Prostate gland (tissue), 2 donors: Measurements from ENCODE around the gene MCC. TPM values are rescaled to one million over a fixed set of nuclear protein-coding genes. Genes with fewer than 3 reads are reported as not detected.

ENCODE experiments used
- DNase-seq: peaks from one replicate; pipeline ENCODE4 v3.0.0-alpha.2; 2019; ENCODE audit warnings: low spot score
- H3K27ac ChIP-seq, 2 donors: fragments of 200-600 bp; sonication (generic); 2 replicates each; pipeline ENCODE4 v1.5.1; 2017 to 2019
- H3K27me3 ChIP-seq: fragments of 200-600 bp; sonication (generic); replicated peaks from 2 replicates; pipeline ENCODE4 v1.5.1; 2019; ENCODE audit not compliant: insufficient read depth
- H3K36me3 ChIP-seq, 2 donors: fragments of 200-600 bp; sonication (generic); 1 replicate in 1 of 2; 2 replicates in 1 of 2; pipeline versions ENCODE4 v1.5.1 to v1.8.1; 2017 to 2019
- H3K4me1 ChIP-seq: fragments of 200-600 bp; sonication (generic); replicated peaks from 2 replicates; pipeline ENCODE4 v1.5.1; 2019
- H3K4me3 ChIP-seq, 2 donors: fragments of 200-600 bp; sonication (generic); 2 replicates each; pipeline ENCODE4 v1.5.1; 2017 to 2019
- H3K9me3 ChIP-seq: fragments of 200-600 bp; sonication (generic); 2 replicates; pipeline ENCODE4 v1.5.1; 2017
- CTCF ChIP-seq, 4 experiments: fragments of 200-600 bp in 2 of 4; fragments of 450-650 bp in 2 of 4; sonication (generic) in 2 of 4; IDR thresholded peaks; 1 replicate in 3 of 4; 2 replicates in 1 of 4; pipeline ENCODE4 v1.5.1; 2016 to 2019; ENCODE audit warnings: antibody characterized with exemption in 4 of 4, mild to moderate bottlenecking in 2 of 4, moderate library complexity in 2 of 4
- POLR2A ChIP-seq: fragments of 450-650 bp; IDR thresholded peaks from one replicate; pipeline ENCODE4 v1.6.1; 2016; ENCODE audit warnings: antibody characterized with exemption, mild to moderate bottlenecking
- POLR2AphosphoS5 ChIP-seq: sonication (generic); formaldehyde crosslinking; IDR thresholded peaks from one replicate; pipeline ENCODE4 v1.6.1; 2017; ENCODE audit warnings: antibody characterized with exemption
- WGBS: methylation state at CpG from one replicate; pipeline ENCODE4 v1.1.5; 2018; 5-methylcytosine and 5-hydroxymethylcytosine counted together
- intact Hi-C: fragments of 100-400 bp; cut with DNase I; formaldehyde crosslinking; loops from one replicate; pipeline ENCODE4 v1.14.2; 2022
- total RNA-seq, 2 donors: library from RNA; depleted of rRNA; stranded (reverse); fragments of >200 nt; gene quantifications; one replicate each; pipeline ENCODE4 v1.1.0, GENCODE V29; 2016

MCC gene
- total RNA-seq, 2 donors from 2014 or later = 41.5 to 54.1 TPM

- no peaks in the 10 kb centered on the region for H3K4me1 ChIP-seq
- TF ChIP-seq POLR2A = no peak
- TF ChIP-seq CTCF (IDR thresholded peaks at IDR 0.05) = no peak
- no peak for TF ChIP-seq POLR2AphosphoS5
- H3K27ac ChIP-seq = peak overlapping the region in 1 of 2 donors; percentile 12
- H3K27me3 ChIP-seq = no peaks in the 10 kb centered on the region
- intact Hi-C loops = loop anchor here (10.0 kb wide), 1 partner anchor 252 kb away; no protein-coding TSS in a partner anchor
- WGBS = 69% methylated on average over 4 of the region's 4 CpGs
- no peaks in the 10 kb centered on the region for H3K9me3 ChIP-seq
- no peaks in the 10 kb centered on the region for H3K36me3 ChIP-seq
- no peak for DNase-seq
- no peak overlapping the region for H3K4me3 ChIP-seq
Measured at GRCh38 chr5:113042491-113043243, 445.6 kb downstream of the MCC start.

- Histone ChIP-seq H3K36me3 (no peaks in the 10 kb centered on the region), H3K4me3 (no peak overlapping the region), H3K27me3 (no peaks in the 10 kb centered on the region), H3K27ac (no peak overlapping the region), H3K9me3 (no peaks in the 10 kb centered on the region), H3K4me1 (no peaks in the 10 kb centered on the region)
- 50% methylated on average over 6 of the region's 6 CpGs for WGBS
- DNase-seq = no peak
- intact Hi-C loops = loop anchor here (10.0 kb wide), 1 partner anchor 254 kb away; no protein-coding TSS in a partner anchor
- no peak for TF ChIP-seq POLR2A
- no peak for TF ChIP-seq CTCF (IDR thresholded peaks at IDR 0.05)
- no peak for TF ChIP-seq POLR2AphosphoS5
Measured at GRCh38 chr5:113040672-113041260, 447.5 kb downstream of the MCC start.

- Histone ChIP-seq H3K9me3 (no peaks in the 10 kb centered on the region), H3K4me3 (no peak overlapping the region), H3K27me3 (no peaks in the 10 kb centered on the region), H3K36me3 (no peaks in the 10 kb centered on the region), H3K27ac (no peak overlapping the region), H3K4me1 (no peaks in the 10 kb centered on the region)
- WGBS = 40% methylated on average over 4 of the region's 4 CpGs
- TF ChIP-seq POLR2A (no peak), CTCF (IDR thresholded peaks at IDR 0.05) (no peak), POLR2AphosphoS5 (no peak)
- intact Hi-C loops = loop anchor here (10.0 kb wide), 1 partner anchor 255 kb away; no protein-coding TSS in a partner anchor
- no peak for DNase-seq
Measured at GRCh38 chr5:113039934-113040285, 448.3 kb downstream of the MCC start.

GRCh38 chr5:113039229-113039933 lies 448.9 kb downstream of the MCC start:
- H3K36me3 ChIP-seq = no peaks in the 10 kb centered on the region
- WGBS = 74% methylated on average over 14 of the region's 14 CpGs
- H3K4me3 ChIP-seq = no peak overlapping the region
- H3K9me3 ChIP-seq = no peaks in the 10 kb centered on the region
- TF ChIP-seq POLR2A (no peak), CTCF (IDR thresholded peaks at IDR 0.05) (no peak), POLR2AphosphoS5 (no peak)
- H3K27me3 ChIP-seq = no peaks in the 10 kb centered on the region
- no peak for DNase-seq
- intact Hi-C loops = no loop called here
- no peak overlapping the region for H3K27ac ChIP-seq
- H3K4me1 ChIP-seq = no peaks in the 10 kb centered on the region
